ENCODE data around the gene KRTAP17-1.

GRCh38 chr17:41360296-41360995 is 44.9 kb upstream of the KRTAP17-1 start:
- TF ChIP-seq POLR2A (IDR thresholded peaks at IDR 0.05) (no peak), CTCF (IDR thresholded peaks at IDR 0.05) (no peak)

Measured in adrenal gland (tissue), 5 donors.